NCI-H1417 treated with DMSO at 0.1 percent for 48 hours (cell line): ENCODE data around the gene TXNDC11.
"Not testable (repeated sequence)": the region's sequence is repeated elsewhere in the genome, so short reads cannot be mapped to it uniquely, and the experiment has no call there.

Source experiments
- DNase-seq: peaks from one replicate; lab custom pipeline; 2025; lab: John Stamatoyannopoulos, UW

Gene TXNDC11

GRCh38 chr16:11742536-11743307, at the start of gene TXNDC11:
Gene TXNDC11 (minus strand): TSS chr16:11742857. CDS start chr16:11742730, 127 bp downstream.
- peak; percentile 93 for DNase-seq

GRCh38 chr16:11791144-11791828, 48.6 kb upstream of the TXNDC11 start:
- no peak for DNase-seq

- no peak for DNase-seq
Measured at GRCh38 chr16:11788914-11789313, 46.3 kb upstream of the TXNDC11 start.

GRCh38 chr16:11784980-11785599, 42.4 kb upstream of the TXNDC11 start:
- DNase-seq = not testable (repeated sequence)

- DNase-seq = not testable (repeated sequence)
Measured at GRCh38 chr16:11784381-11784780, 41.7 kb upstream of the TXNDC11 start.

GRCh38 chr16:11784038-11784369, 41.3 kb upstream of the TXNDC11 start:
- DNase-seq = no peak

GRCh38 chr16:11783319-11784037, 40.8 kb upstream of the TXNDC11 start:
- no peak for DNase-seq

- no peak for DNase-seq
Measured at GRCh38 chr16:11781773-11782172, 39.1 kb upstream of the TXNDC11 start.

GRCh38 chr16:11780991-11781680, 38.5 kb upstream of the TXNDC11 start:
- DNase-seq = no peak

- DNase-seq = no peak
Measured at GRCh38 chr16:11779074-11779473, 36.4 kb upstream of the TXNDC11 start.

GRCh38 chr16:11774065-11774626, 31.5 kb upstream of the TXNDC11 start:
- no peak for DNase-seq

GRCh38 chr16:11768849-11769248, 26.2 kb upstream of the TXNDC11 start:
- DNase-seq = no peak

GRCh38 chr16:11762431-11762830, 19.8 kb upstream of the TXNDC11 start:
- DNase-seq = no peak

- no peak for DNase-seq
Measured at GRCh38 chr16:11759997-11760396, 17.3 kb upstream of the TXNDC11 start.

- no peak for DNase-seq
Measured at GRCh38 chr16:11759163-11759834, 16.6 kb upstream of the TXNDC11 start.

GRCh38 chr16:11757671-11758545, 15.3 kb upstream of the TXNDC11 start:
- no peak for DNase-seq

GRCh38 chr16:11756248-11756647, 13.6 kb upstream of the TXNDC11 start:
- no peak for DNase-seq

- no peak for DNase-seq
Measured at GRCh38 chr16:11755022-11755760, 12.5 kb upstream of the TXNDC11 start.

GRCh38 chr16:11752856-11753255, 10.2 kb upstream of the TXNDC11 start:
- DNase-seq = no peak
